Pulmonary artery endothelial cell (primary cell): ENCODE results near the gene AFF3. TPM values are rescaled to one million over a fixed set of nuclear protein-coding genes. Genes with fewer than 3 reads are reported as not detected.

Experiments
- DNase-seq: peaks from one replicate; pipeline ENCODE4 v3.0.0-alpha.2; 2011; ENCODE audit warnings: low read depth, low spot score
- total RNA-seq: library from RNA; depleted of rRNA; stranded (reverse); fragments of >200 nt; gene quantifications from 2 replicates; pipeline ENCODE4 v1.2.3, GENCODE V29; 2014

The AFF3 gene
- total RNA-seq, 1 donor from 2014 or later, result not detected

- no peak for DNase-seq
Observed at GRCh38 chr2:99836690-99837605, 305.4 kb downstream of the AFF3 start.

DNA sequence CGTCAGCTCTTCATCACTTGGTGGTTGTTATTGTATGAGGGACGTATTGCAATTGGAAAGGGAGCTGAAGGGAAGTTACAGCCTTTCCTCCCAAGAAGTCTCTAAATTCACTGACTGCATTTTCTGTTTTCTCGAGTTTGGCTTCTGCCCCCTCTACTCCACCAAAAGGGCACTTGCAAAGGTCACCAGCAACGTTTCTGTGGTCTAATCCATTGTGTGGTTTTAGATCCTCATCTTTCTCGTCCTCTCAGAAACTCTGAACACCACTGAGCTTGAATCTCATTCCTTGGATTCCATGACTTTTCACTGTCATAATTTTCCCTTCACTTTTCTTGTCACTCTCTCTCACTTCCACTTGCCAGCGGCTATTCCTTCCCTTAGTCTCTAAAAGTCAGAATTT is 308.0 kb downstream of the AFF3 start:
- DNase-seq, result no peak

- DNase-seq, result no peak
Observed at GRCh38 chr2:99833586-99834201, 308.7 kb downstream of the AFF3 start.

DNA sequence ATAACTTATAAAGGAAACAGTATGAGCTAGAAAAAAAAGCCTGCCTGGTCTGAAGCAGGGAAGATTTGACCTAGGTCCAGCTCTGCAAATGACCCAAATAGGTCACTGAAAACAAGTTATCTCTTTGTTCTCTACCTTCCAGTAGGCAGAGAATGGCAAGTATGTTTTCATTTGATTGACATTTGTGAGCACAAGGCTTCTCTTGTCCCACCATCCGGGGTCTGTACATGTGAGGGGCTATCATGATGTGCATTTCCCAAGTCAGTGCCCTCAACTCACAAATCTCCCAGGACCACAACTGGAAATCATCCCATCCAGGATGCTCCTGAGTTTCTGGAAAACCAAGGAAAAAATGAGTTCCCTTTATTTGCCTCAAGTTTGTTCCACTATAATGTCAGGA is 309.5 kb downstream of the AFF3 start:
- DNase-seq, result no peak

GRCh38 chr2:99831772-99832171 is 310.6 kb downstream of the AFF3 start:
- DNase-seq, result no peak

DNA sequence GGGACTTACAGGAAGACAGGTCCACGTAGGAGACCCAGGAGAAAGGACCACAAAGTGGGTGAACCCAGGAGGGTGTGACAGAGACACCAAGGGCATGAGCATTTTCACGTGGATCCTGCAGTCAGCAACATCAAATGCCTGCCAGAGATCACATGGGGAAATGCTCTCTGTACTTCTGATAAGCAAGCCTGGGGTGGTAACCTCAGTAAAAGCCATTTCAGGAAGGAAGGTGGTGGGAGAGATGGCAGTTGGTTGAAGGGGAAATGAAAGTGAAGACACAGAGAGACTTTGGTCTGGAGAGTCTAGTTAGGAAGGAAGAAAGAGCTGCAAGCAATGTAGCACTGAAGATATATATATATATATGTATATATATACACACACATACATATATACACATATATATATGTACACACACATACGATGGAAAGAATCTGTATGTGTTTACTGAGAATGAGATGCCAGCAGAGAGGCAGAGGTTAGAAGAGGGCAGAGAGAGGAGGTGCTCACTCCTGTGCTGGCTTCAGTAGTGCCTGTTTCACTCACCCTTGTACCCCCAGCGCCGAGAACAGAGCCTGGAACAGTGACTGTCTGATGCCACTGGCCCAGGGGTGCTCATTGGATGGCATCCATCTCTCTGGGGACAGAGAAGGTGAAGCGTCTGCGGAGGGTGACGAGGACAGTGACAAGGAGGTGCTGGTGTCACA is 314.9 kb downstream of the AFF3 start:
- no peak for DNase-seq

DNA sequence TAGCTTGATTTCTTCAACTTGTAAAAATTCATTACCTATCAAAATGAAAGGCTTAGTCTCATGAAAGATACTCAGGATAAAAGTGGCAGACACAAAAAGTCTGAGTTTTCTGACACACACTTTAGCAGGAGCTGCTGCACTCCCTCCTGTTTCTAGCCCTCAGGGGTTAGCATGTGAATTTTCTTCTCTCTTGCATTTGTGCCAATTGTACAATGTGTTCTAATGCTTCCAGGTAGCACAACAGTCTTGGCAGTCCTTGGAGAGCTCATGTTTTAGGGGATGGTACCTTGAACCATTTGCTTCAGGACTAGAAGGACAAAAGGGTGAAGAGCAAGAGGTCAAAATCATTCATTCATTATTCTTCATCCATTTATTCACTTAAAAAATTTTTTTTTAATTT is 316.8 kb downstream of the AFF3 start:
- no peak for DNase-seq

- no peak for DNase-seq
Observed at GRCh38 chr2:99824758-99825157, 317.6 kb downstream of the AFF3 start.

- DNase-seq, result no peak
Observed at GRCh38 chr2:99822474-99823207, 319.7 kb downstream of the AFF3 start.

- DNase-seq, result no peak
Observed at GRCh38 chr2:99821984-99822383, 320.4 kb downstream of the AFF3 start.

- DNase-seq, result no peak
Observed at GRCh38 chr2:99821572-99821971, 320.8 kb downstream of the AFF3 start.

- no peak for DNase-seq
Observed at GRCh38 chr2:99821039-99821438, 321.4 kb downstream of the AFF3 start.

- DNase-seq, result no peak
Observed at GRCh38 chr2:99819766-99820165, 322.6 kb downstream of the AFF3 start.

- DNase-seq, result no peak
Observed at GRCh38 chr2:99818842-99819241, 323.5 kb downstream of the AFF3 start.

GRCh38 chr2:99816908-99817307 is 325.5 kb downstream of the AFF3 start:
- DNase-seq, result no peak

DNA sequence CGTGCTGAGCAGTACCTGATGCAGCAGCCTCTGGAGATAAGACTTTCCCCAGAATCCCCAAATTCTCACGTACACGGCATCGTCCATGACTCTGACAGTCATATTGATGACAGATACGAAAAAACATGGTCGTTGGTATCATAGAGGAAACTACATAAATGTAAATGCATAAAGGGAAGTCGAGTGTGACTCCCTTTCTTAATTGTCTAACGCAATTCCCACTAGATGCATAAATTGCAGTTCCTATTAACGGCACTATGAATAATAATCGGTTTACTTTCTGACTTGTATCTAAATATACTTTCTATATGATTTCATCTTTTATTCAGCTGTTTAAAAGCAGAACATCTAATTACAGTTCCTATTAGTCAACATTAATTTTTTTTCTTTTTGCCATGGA is 330.0 kb downstream of the AFF3 start:
- no peak for DNase-seq

GRCh38 chr2:99811544-99811943 is 330.8 kb downstream of the AFF3 start:
- no peak for DNase-seq

DNA sequence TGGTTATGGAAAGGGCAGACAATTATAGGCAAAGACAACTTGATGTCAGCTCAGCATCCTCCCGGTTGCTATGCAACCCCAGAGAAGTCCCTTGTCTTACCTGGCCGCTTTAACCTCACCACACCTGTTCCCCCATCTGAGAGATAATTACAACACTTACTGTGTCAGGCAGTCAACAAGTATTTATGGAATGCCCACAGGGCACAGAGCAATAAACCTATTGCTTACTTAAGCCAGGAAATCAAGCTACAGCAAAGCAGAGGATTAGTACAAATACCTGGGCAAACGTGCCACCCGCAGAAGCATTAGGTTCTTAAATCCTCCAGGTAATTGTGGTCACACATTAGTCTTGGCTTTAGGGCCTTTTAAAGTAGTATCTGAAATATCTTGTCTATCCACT is 332.2 kb downstream of the AFF3 start:
- no peak for DNase-seq

DNA sequence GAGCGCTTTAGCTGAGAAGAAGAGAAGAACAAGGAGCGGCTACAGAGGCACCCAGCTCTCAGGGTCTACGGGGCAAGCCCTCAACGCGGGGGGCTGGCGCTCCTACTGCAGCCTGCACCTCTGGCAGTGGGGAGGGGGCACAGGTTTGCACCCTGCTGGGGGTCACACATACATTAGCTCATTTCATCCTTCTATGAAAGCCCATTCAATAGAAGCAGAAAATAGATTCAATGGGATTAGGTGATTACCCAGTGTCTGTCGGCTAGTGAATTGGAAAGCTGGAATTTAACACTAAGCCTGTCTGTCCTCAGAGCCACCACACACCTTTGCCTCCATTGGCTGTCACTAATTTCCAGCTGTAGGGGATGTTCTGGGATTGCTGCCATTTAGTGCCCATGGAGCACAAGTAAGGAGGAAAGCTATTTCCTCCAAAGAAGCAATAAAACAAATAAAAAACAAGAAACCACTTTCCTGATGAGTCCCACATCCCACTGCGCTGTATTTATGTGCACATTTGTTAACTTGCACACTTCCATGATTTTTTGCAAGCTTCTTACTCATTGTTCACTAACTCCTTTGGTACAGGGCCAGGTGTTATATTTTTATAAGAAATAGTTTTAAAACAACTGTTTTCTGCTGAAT is 333.0 kb downstream of the AFF3 start:
- no peak for DNase-seq

- no peak for DNase-seq
Observed at GRCh38 chr2:99808361-99809200, 333.8 kb downstream of the AFF3 start.
